ENCODE results near the gene RALGAPA1.

Gene RALGAPA1

GRCh38 chr14:35696575-35696974 lies 112.5 kb downstream of the RALGAPA1 start:
- Histone ChIP-seq H3K27ac (ENCODE audit: low read depth, low read length) (no peak overlapping the region), H4K20me1 (ENCODE audit: control insufficient read depth, insufficient read depth, low read depth, low read length) (no peaks in the 10 kb centered on the region), H3F3A (ENCODE audit: control insufficient read depth, insufficient read depth) (no peaks in the 10 kb centered on the region), H3K4me2 (ENCODE audit: low read length) (no peak overlapping the region), H3K36me3 (ENCODE audit: control insufficient read depth, low read length) (no peaks in the 10 kb centered on the region), H3K4me3 (ENCODE audit: low read length) (no peak overlapping the region), H3K4me1 (ENCODE audit: control insufficient read depth, low read length) (no peaks in the 10 kb centered on the region), H3K27me3 (ENCODE audit: control insufficient read depth, low read length) (no peaks in the 10 kb centered on the region), H3K9me2 (replicated peaks; ENCODE audit: control insufficient read depth, low read length) (no peaks in the 10 kb centered on the region), H3K9me3 (ENCODE audit: control insufficient read depth, insufficient read depth, low read length) (no peaks in the 10 kb centered on the region), H3K79me2 (ENCODE audit: control insufficient read depth, low read length) (no peaks in the 10 kb centered on the region)
- TF ChIP-seq CTCF (IDR thresholded peaks at IDR 0.05; ENCODE audit: low read depth, low read length, poor library complexity, severe bottlenecking) = no peak
- no peak for TF ChIP-seq EZH2phosphoT487 (IDR thresholded peaks at IDR 0.05; ENCODE audit: borderline replicate concordance, low read length)

GRCh38 chr14:35696119-35696518 lies 113.0 kb downstream of the RALGAPA1 start:
- H3K36me3 ChIP-seq (ENCODE audit: control insufficient read depth, low read length) = no peaks in the 10 kb centered on the region
- no peaks in the 10 kb centered on the region for H4K20me1 ChIP-seq (ENCODE audit: control insufficient read depth, insufficient read depth, low read depth, low read length)
- no peaks in the 10 kb centered on the region for H3K27me3 ChIP-seq (ENCODE audit: control insufficient read depth, low read length)
- no peak for TF ChIP-seq CTCF (IDR thresholded peaks at IDR 0.05; ENCODE audit: low read depth, low read length, poor library complexity, severe bottlenecking)
- TF ChIP-seq EZH2phosphoT487 (IDR thresholded peaks at IDR 0.05; ENCODE audit: borderline replicate concordance, low read length) = no peak
- H3K4me3 ChIP-seq (ENCODE audit: low read length) = no peak overlapping the region
- no peaks in the 10 kb centered on the region for H3K9me3 ChIP-seq (ENCODE audit: control insufficient read depth, insufficient read depth, low read length)
- no peak overlapping the region for H3K4me2 ChIP-seq (ENCODE audit: low read length)
- H3F3A ChIP-seq (ENCODE audit: control insufficient read depth, insufficient read depth) = no peaks in the 10 kb centered on the region
- no peaks in the 10 kb centered on the region for H3K9me2 ChIP-seq (replicated peaks; ENCODE audit: control insufficient read depth, low read length)
- H3K79me2 ChIP-seq (ENCODE audit: control insufficient read depth, low read length) = no peaks in the 10 kb centered on the region
- H3K27ac ChIP-seq (ENCODE audit: low read depth, low read length) = no peak overlapping the region
- H3K4me1 ChIP-seq (ENCODE audit: control insufficient read depth, low read length) = no peaks in the 10 kb centered on the region

- no peaks in the 10 kb centered on the region for H3K79me2 ChIP-seq (ENCODE audit: control insufficient read depth, low read length)
These were observed 113.4 kb downstream of the RALGAPA1 start for GRCh38 chr14:35695647-35696046.

More at GRCh38 chr14:35695647-35696046, 113.4 kb downstream of the RALGAPA1 start:
- Histone ChIP-seq H3K4me2 (ENCODE audit: low read length) (no peak overlapping the region), H3K27me3 (ENCODE audit: control insufficient read depth, low read length) (no peaks in the 10 kb centered on the region), H3F3A (ENCODE audit: control insufficient read depth, insufficient read depth) (no peaks in the 10 kb centered on the region), H3K4me1 (ENCODE audit: control insufficient read depth, low read length) (no peaks in the 10 kb centered on the region), H3K36me3 (ENCODE audit: control insufficient read depth, low read length) (no peaks in the 10 kb centered on the region), H4K20me1 (ENCODE audit: control insufficient read depth, insufficient read depth, low read depth, low read length) (no peaks in the 10 kb centered on the region), H3K4me3 (ENCODE audit: low read length) (no peak overlapping the region), H3K9me3 (ENCODE audit: control insufficient read depth, insufficient read depth, low read length) (no peaks in the 10 kb centered on the region), H3K27ac (ENCODE audit: low read depth, low read length) (no peak overlapping the region), H3K9me2 (replicated peaks; ENCODE audit: control insufficient read depth, low read length) (no peaks in the 10 kb centered on the region)
- TF ChIP-seq EZH2phosphoT487 (IDR thresholded peaks at IDR 0.05; ENCODE audit: borderline replicate concordance, low read length) (no peak), CTCF (IDR thresholded peaks at IDR 0.05; ENCODE audit: low read depth, low read length, poor library complexity, severe bottlenecking) (no peak)

Data from DOHH2 (cell line).